DOHH2 (cell line): ENCODE data around the gene MIEF1.

ENCODE experiments used
- H3F3A ChIP-seq: fragments of 200-600 bp; sonication (generic), shearing (Covaris generic); 2 replicates; pipeline ENCODE4 v1.6.0; 2016; ENCODE audit warnings: antibody characterized with exemption, mild to moderate bottlenecking; ENCODE audit not compliant: control insufficient read depth, insufficient read depth
- H3K27ac ChIP-seq: fragments of 200-600 bp; sonication (generic); 2 replicates; pipeline ENCODE4 v1.5.1; 2014; ENCODE audit warnings: low read depth, mild to moderate bottlenecking, low read length, moderate library complexity
- H3K27me3 ChIP-seq: fragments of 200-600 bp; sonication (generic); 2 replicates; pipeline ENCODE4 v1.6.1; 2014; ENCODE audit warnings: mild to moderate bottlenecking, low read length, mixed read lengths; ENCODE audit not compliant: control insufficient read depth
- H3K36me3 ChIP-seq: fragments of 200-600 bp; sonication (generic); 2 replicates; pipeline ENCODE4 v1.6.1; 2014; ENCODE audit warnings: mild to moderate bottlenecking, low read length, moderate library complexity, mixed read lengths; ENCODE audit not compliant: control insufficient read depth
- H3K4me1 ChIP-seq: fragments of 200-600 bp; sonication (generic); 2 replicates; pipeline ENCODE4 v1.6.1; 2014; ENCODE audit warnings: mild to moderate bottlenecking, low read length, mixed read lengths; ENCODE audit not compliant: control insufficient read depth
- H3K4me2 ChIP-seq: fragments of 200-600 bp; sonication (generic); 2 replicates; pipeline ENCODE4 v1.6.0; 2014; ENCODE audit warnings: mild to moderate bottlenecking, low read length, moderate library complexity
- H3K4me3 ChIP-seq: fragments of 200-600 bp; sonication (generic); 2 replicates; pipeline ENCODE4 v1.5.1; 2014; ENCODE audit warnings: mild to moderate bottlenecking, low read length, mixed read lengths
- H3K79me2 ChIP-seq: fragments of 200-600 bp; sonication (generic); 2 replicates; pipeline ENCODE4 v1.6.1; 2014; ENCODE audit warnings: mild to moderate bottlenecking, low read length, mixed read lengths; ENCODE audit not compliant: control insufficient read depth
- H3K9me2 ChIP-seq: fragments of 200-600 bp; sonication (generic); replicated peaks from 2 replicates; pipeline ENCODE4 v1.6.1; 2014; ENCODE audit warnings: mild to moderate bottlenecking, low read length, mixed read lengths; ENCODE audit not compliant: control insufficient read depth
- H3K9me3 ChIP-seq: fragments of 200-600 bp; sonication (generic); 2 replicates; pipeline ENCODE4 v1.6.1; 2014; ENCODE audit warnings: antibody characterized with exemption, low read length, mixed read lengths; ENCODE audit not compliant: control insufficient read depth, insufficient read depth
- H4K20me1 ChIP-seq: fragments of 200-600 bp; sonication (generic); 2 replicates; pipeline ENCODE4 v1.6.0; 2014; ENCODE audit warnings: low read depth, mild to moderate bottlenecking, antibody characterized with exemption, low read length, moderate library complexity; ENCODE audit not compliant: control insufficient read depth, insufficient read depth
- EZH2phosphoT487 ChIP-seq: fragments of 200-600 bp; sonication (generic); IDR thresholded peaks from 2 replicates; pipeline ENCODE4 v1.6.1; 2017; ENCODE audit warnings: borderline replicate concordance, mild to moderate bottlenecking, antibody characterized with exemption, low read length, moderate library complexity, mixed read lengths
- TF ChIP-seq, protein P1 (sequence below): fragments of 200-600 bp; sonication (generic); IDR thresholded peaks from one replicate; pipeline ENCODE4 v1.5.1; 2014; ENCODE audit warnings: antibody characterized with exemption, mild to moderate bottlenecking, low read depth, low read length; ENCODE audit not compliant: poor library complexity, severe bottlenecking

Gene MIEF1

GRCh38 chr22:39508393-39508792 is 6.3 kb downstream of the MIEF1 start:
- Histone ChIP-seq H3K9me3 (no peaks in the 10 kb centered on the region), H3K27me3 (no peaks in the 10 kb centered on the region), H3K27ac (no peak overlapping the region), H3K4me2 (no peak overlapping the region), H3F3A (no peaks in the 10 kb centered on the region), H4K20me1 (peaks cover 10% of the 10 kb centered on the region), H3K4me1 (peaks cover 9% of the 10 kb centered on the region), H3K36me3 (peaks cover 98% of the 10 kb centered on the region), H3K79me2 (peaks cover 86% of the 10 kb centered on the region), H3K9me2 (no peaks in the 10 kb centered on the region), H3K4me3 (no peak overlapping the region)
- TF ChIP-seq, protein P1, sequence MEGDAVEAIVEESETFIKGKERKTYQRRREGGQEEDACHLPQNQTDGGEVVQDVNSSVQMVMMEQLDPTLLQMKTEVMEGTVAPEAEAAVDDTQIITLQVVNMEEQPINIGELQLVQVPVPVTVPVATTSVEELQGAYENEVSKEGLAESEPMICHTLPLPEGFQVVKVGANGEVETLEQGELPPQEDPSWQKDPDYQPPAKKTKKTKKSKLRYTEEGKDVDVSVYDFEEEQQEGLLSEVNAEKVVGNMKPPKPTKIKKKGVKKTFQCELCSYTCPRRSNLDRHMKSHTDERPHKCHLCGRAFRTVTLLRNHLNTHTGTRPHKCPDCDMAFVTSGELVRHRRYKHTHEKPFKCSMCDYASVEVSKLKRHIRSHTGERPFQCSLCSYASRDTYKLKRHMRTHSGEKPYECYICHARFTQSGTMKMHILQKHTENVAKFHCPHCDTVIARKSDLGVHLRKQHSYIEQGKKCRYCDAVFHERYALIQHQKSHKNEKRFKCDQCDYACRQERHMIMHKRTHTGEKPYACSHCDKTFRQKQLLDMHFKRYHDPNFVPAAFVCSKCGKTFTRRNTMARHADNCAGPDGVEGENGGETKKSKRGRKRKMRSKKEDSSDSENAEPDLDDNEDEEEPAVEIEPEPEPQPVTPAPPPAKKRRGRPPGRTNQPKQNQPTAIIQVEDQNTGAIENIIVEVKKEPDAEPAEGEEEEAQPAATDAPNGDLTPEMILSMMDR: no peak
- TF ChIP-seq EZH2phosphoT487: no peak

- H3K36me3 ChIP-seq: peaks cover 98% of the 10 kb centered on the region
- peaks cover 2% of the 10 kb centered on the region; the same call in 1 of the 2 replicates for H3F3A ChIP-seq
- no peak overlapping the region for H3K4me2 ChIP-seq
- no peak for TF ChIP-seq EZH2phosphoT487
- TF ChIP-seq, protein P1: no peak
- no peak overlapping the region for H3K4me3 ChIP-seq
- peaks cover 86% of the 10 kb centered on the region for H3K79me2 ChIP-seq
- no peaks in the 10 kb centered on the region for H3K9me2 ChIP-seq
- H3K4me1 ChIP-seq: peaks cover 16% of the 10 kb centered on the region
- H3K27ac ChIP-seq: no peak overlapping the region
- peaks cover 19% of the 10 kb centered on the region for H4K20me1 ChIP-seq
- no peaks in the 10 kb centered on the region for H3K27me3 ChIP-seq
- H3K9me3 ChIP-seq: no peaks in the 10 kb centered on the region
These were observed 8.5 kb downstream of the MIEF1 start for GRCh38 chr22:39510529-39511149.

- Histone ChIP-seq H3K36me3 (peaks cover 98% of the 10 kb centered on the region), H3K9me3 (no peaks in the 10 kb centered on the region), H3K4me2 (no peak overlapping the region), H3F3A (peaks cover 2% of the 10 kb centered on the region; the same call in 1 of the 2 replicates), H3K4me1 (peaks cover 20% of the 10 kb centered on the region), H3K27me3 (no peaks in the 10 kb centered on the region), H4K20me1 (peaks cover 19% of the 10 kb centered on the region), H3K4me3 (no peak overlapping the region), H3K9me2 (no peaks in the 10 kb centered on the region), H3K79me2 (peaks cover 84% of the 10 kb centered on the region), H3K27ac (no peak overlapping the region)
- no peak for TF ChIP-seq EZH2phosphoT487
- TF ChIP-seq, protein P1: no peak
These were observed 9.1 kb downstream of the MIEF1 start for GRCh38 chr22:39511226-39511625.
